ENCODE results near the gene ATP8A2.
A peak's percentile ranks its signal among the peaks of the same experiment; 100 is the strongest.
"Not testable (repeated sequence)": the region's sequence is repeated elsewhere in the genome, so short reads cannot be mapped to it uniquely, and the experiment has no call there.

ATP8A2 gene

GRCh38 chr13:26067601-26068000, 695.8 kb downstream of the ATP8A2 start:
- no peak overlapping the region for H2BK5ac ChIP-seq (ENCODE audit: low read depth, low read length, poor library complexity, severe bottlenecking)
- H3K27ac ChIP-seq (ENCODE audit: low read length, poor library complexity, severe bottlenecking), result no peak overlapping the region
- H4K91ac ChIP-seq (ENCODE audit: low read length), result no peak overlapping the region
- whole genome bisulfite sequencing, result 96% methylated on average over 2 of the region's 3 CpGs
- no peaks in the 10 kb centered on the region for H3K79me1 ChIP-seq (replicated peaks; ENCODE audit: low read length, poor library complexity, severe bottlenecking)
- H2BK15ac ChIP-seq (ENCODE audit: low read depth, poor library complexity, severe bottlenecking), result no peak overlapping the region
- no peak overlapping the region for H3K14ac ChIP-seq (ENCODE audit: low read length in 2 of 2)
- H3K9me3 ChIP-seq (ENCODE audit: control insufficient read depth, low read length), result no peaks in the 10 kb centered on the region
- peaks cover 0 to 14% of the 10 kb centered on the region in 2 experiments for H3K27me3 ChIP-seq (ENCODE audit: control insufficient read depth in 1 of 2, insufficient read depth in 1 of 2, low read length in 2 of 2)
- no peak overlapping the region for H3K4me2 ChIP-seq (ENCODE audit: low read length, poor library complexity, severe bottlenecking)
- H2AFZ ChIP-seq (ENCODE audit: low read depth, low read length), result no peak overlapping the region
- H2BK120ac ChIP-seq (ENCODE audit: low read depth, low read length), result no peak overlapping the region
- no peak for DNase-seq
- H3K36me3 ChIP-seq (ENCODE audit: control insufficient read depth in 1 of 2, insufficient read depth in 2 of 2, low read depth in 1 of 2, low read length in 2 of 2), result no peaks in the 10 kb centered on the region
- peaks cover 11% of the 10 kb centered on the region for H3K4me1 ChIP-seq (ENCODE audit: control insufficient read depth, insufficient read depth, low read depth, low read length)
- no peak overlapping the region for H2BK12ac ChIP-seq (ENCODE audit: low read length in 2 of 2)
- no peak overlapping the region for H2AK5ac ChIP-seq (ENCODE audit: low read length, severe bottlenecking)
- no peak overlapping the region for H3K18ac ChIP-seq (ENCODE audit: low read depth in 1 of 2, low read length in 2 of 2)
- no peak overlapping the region for H3K4me3 ChIP-seq (ENCODE audit: insufficient read depth in 1 of 2, low read depth in 1 of 2, low read length in 2 of 2)
- H3K9ac ChIP-seq (ENCODE audit: low read length), result no peak overlapping the region
- H3K4ac ChIP-seq (ENCODE audit: low read depth in 1 of 2, low read length in 2 of 2), result no peak overlapping the region
- H4K8ac ChIP-seq (ENCODE audit: low read length), result no peak overlapping the region
- H3K23ac ChIP-seq (ENCODE audit: low read length in 2 of 2), result no peak overlapping the region

GRCh38 chr13:26068372-26068771, 696.6 kb downstream of the ATP8A2 start:
- not testable (repeated sequence) for H2BK12ac ChIP-seq (ENCODE audit: low read length in 2 of 2); H2BK120ac ChIP-seq (ENCODE audit: low read depth, low read length); H3K4ac ChIP-seq (ENCODE audit: low read depth in 1 of 2, low read length in 2 of 2); H2AFZ ChIP-seq (ENCODE audit: low read depth, low read length); H3K36me3 ChIP-seq (ENCODE audit: control insufficient read depth in 1 of 2, insufficient read depth in 2 of 2, low read depth in 1 of 2, low read length in 2 of 2); H3K9ac ChIP-seq (ENCODE audit: low read length); H3K14ac ChIP-seq (ENCODE audit: low read length in 2 of 2); H3K4me3 ChIP-seq (ENCODE audit: insufficient read depth in 1 of 2, low read depth in 1 of 2, low read length in 2 of 2); H4K8ac ChIP-seq (ENCODE audit: low read length); H3K18ac ChIP-seq (ENCODE audit: low read depth in 1 of 2, low read length in 2 of 2); H3K79me1 ChIP-seq (replicated peaks; ENCODE audit: low read length, poor library complexity, severe bottlenecking); H2BK5ac ChIP-seq (ENCODE audit: low read depth, low read length, poor library complexity, severe bottlenecking); H2AK5ac ChIP-seq (ENCODE audit: low read length, severe bottlenecking); H3K23ac ChIP-seq (ENCODE audit: low read length in 2 of 2); H3K27ac ChIP-seq (ENCODE audit: low read length, poor library complexity, severe bottlenecking); H4K91ac ChIP-seq (ENCODE audit: low read length); H3K4me2 ChIP-seq (ENCODE audit: low read length, poor library complexity, severe bottlenecking); DNase-seq; H3K9me3 ChIP-seq (ENCODE audit: control insufficient read depth, low read length); H2BK15ac ChIP-seq (ENCODE audit: low read depth, poor library complexity, severe bottlenecking)
- Histone ChIP-seq H3K4me1 (ENCODE audit: control insufficient read depth, insufficient read depth, low read depth, low read length) (peaks cover 11% of the 10 kb centered on the region), H3K27me3 (ENCODE audit: control insufficient read depth in 1 of 2, insufficient read depth in 1 of 2, low read length in 2 of 2) (peaks cover 0 to 14% of the 10 kb centered on the region in 2 experiments)
- 90% methylated on average over 2 of the region's 2 CpGs for WGBS

GRCh38 chr13:26069642-26070041, 697.9 kb downstream of the ATP8A2 start:
- H2BK12ac ChIP-seq (ENCODE audit: low read length in 2 of 2); H3K14ac ChIP-seq (ENCODE audit: low read length in 2 of 2); H3K4me3 ChIP-seq (ENCODE audit: insufficient read depth in 1 of 2, low read depth in 1 of 2, low read length in 2 of 2); H2BK5ac ChIP-seq (ENCODE audit: low read depth, low read length, poor library complexity, severe bottlenecking); H3K27ac ChIP-seq (ENCODE audit: low read length, poor library complexity, severe bottlenecking); H3K23ac ChIP-seq (ENCODE audit: low read length in 2 of 2); H4K8ac ChIP-seq (ENCODE audit: low read length); H2BK15ac ChIP-seq (ENCODE audit: low read depth, poor library complexity, severe bottlenecking); H3K9ac ChIP-seq (ENCODE audit: low read length); H2AK5ac ChIP-seq (ENCODE audit: low read length, severe bottlenecking); H3K9me3 ChIP-seq (ENCODE audit: control insufficient read depth, low read length); H2BK120ac ChIP-seq (ENCODE audit: low read depth, low read length); H2AFZ ChIP-seq (ENCODE audit: low read depth, low read length); DNase-seq; H3K18ac ChIP-seq (ENCODE audit: low read depth in 1 of 2, low read length in 2 of 2); H3K36me3 ChIP-seq (ENCODE audit: control insufficient read depth in 1 of 2, insufficient read depth in 2 of 2, low read depth in 1 of 2, low read length in 2 of 2); H3K79me1 ChIP-seq (replicated peaks; ENCODE audit: low read length, poor library complexity, severe bottlenecking); H3K4me2 ChIP-seq (ENCODE audit: low read length, poor library complexity, severe bottlenecking); H4K91ac ChIP-seq (ENCODE audit: low read length); H3K4ac ChIP-seq (ENCODE audit: low read depth in 1 of 2, low read length in 2 of 2): not testable (repeated sequence)
- H3K27me3 ChIP-seq (ENCODE audit: control insufficient read depth in 1 of 2, insufficient read depth in 1 of 2, low read length in 2 of 2), result peaks cover 0 to 14% of the 10 kb centered on the region in 2 experiments
- H3K4me1 ChIP-seq (ENCODE audit: control insufficient read depth, insufficient read depth, low read depth, low read length), result peaks cover 13% of the 10 kb centered on the region
- WGBS, result 68% methylated on average over 7 of the region's 8 CpGs

GRCh38 chr13:26071691-26072090, 699.9 kb downstream of the ATP8A2 start:
- no peak overlapping the region for H3K23ac ChIP-seq (ENCODE audit: low read length in 2 of 2)
- peak overlapping the region; percentile 62 for H2AK5ac ChIP-seq (ENCODE audit: low read length, severe bottlenecking)
- no peak overlapping the region for H3K9ac ChIP-seq (ENCODE audit: low read length)
- no peak overlapping the region for H3K4me2 ChIP-seq (ENCODE audit: low read length, poor library complexity, severe bottlenecking)
- 72% methylated on average over 2 of the region's 2 CpGs for WGBS
- H2BK120ac ChIP-seq (ENCODE audit: low read depth, low read length), result no peak overlapping the region
- H2BK12ac ChIP-seq (ENCODE audit: low read length in 2 of 2), result no peak overlapping the region
- no peak overlapping the region for H4K8ac ChIP-seq (ENCODE audit: low read length)
- no peak for DNase-seq
- H3K4me3 ChIP-seq (ENCODE audit: insufficient read depth in 1 of 2, low read depth in 1 of 2, low read length in 2 of 2), result no peak overlapping the region
- peak overlapping the region; percentile 39 for H4K91ac ChIP-seq (ENCODE audit: low read length)
- H3K27me3 ChIP-seq (ENCODE audit: control insufficient read depth in 1 of 2, insufficient read depth in 1 of 2, low read length in 2 of 2), result peaks cover 0 to 24% of the 10 kb centered on the region in 2 experiments
- no peak overlapping the region for H3K4ac ChIP-seq (ENCODE audit: low read depth in 1 of 2, low read length in 2 of 2)
- H3K14ac ChIP-seq (ENCODE audit: low read length in 2 of 2), result no peak overlapping the region
- no peak overlapping the region for H2BK15ac ChIP-seq (ENCODE audit: low read depth, poor library complexity, severe bottlenecking)
- H2AFZ ChIP-seq (ENCODE audit: low read depth, low read length), result no peak overlapping the region
- no peak overlapping the region for H2BK5ac ChIP-seq (ENCODE audit: low read depth, low read length, poor library complexity, severe bottlenecking)
- peaks cover 12% of the 10 kb centered on the region for H3K4me1 ChIP-seq (ENCODE audit: control insufficient read depth, insufficient read depth, low read depth, low read length)
- no peak overlapping the region for H3K18ac ChIP-seq (ENCODE audit: low read depth in 1 of 2, low read length in 2 of 2)
- H3K9me3 ChIP-seq (ENCODE audit: control insufficient read depth, low read length), result no peaks in the 10 kb centered on the region
- no peaks in the 10 kb centered on the region for H3K36me3 ChIP-seq (ENCODE audit: control insufficient read depth in 1 of 2, insufficient read depth in 2 of 2, low read depth in 1 of 2, low read length in 2 of 2)
- no peak overlapping the region for H3K27ac ChIP-seq (ENCODE audit: low read length, poor library complexity, severe bottlenecking)
- H3K79me1 ChIP-seq (replicated peaks; ENCODE audit: low read length, poor library complexity, severe bottlenecking), result no peaks in the 10 kb centered on the region
